IMR-90 (cell line): ENCODE data around the gene GLO1. TPM values are rescaled to one million over a fixed set of nuclear protein-coding genes. Genes with fewer than 3 reads are reported as not detected.

Experiments
- ATAC-seq: fragments of 200-7000 bp; cut with Tn5 transposase; 2 replicates; pipeline ENCODE4 v1.9.1; 2020; ENCODE audit warnings: low read depth, mild to moderate bottlenecking, moderate library complexity
- BruUV-seq: library from RNA; stranded (reverse); fragments of 400-500 nt; replicated peaks from 2 replicates; lab custom pipeline; 2021; lab: Mats Ljungman, UMichigan
- CTCF ChIA-PET: fragments of 300-600 bp; formaldehyde crosslinking; extraction: SDS; loops from one replicate; lab custom pipeline; 2021; ENCODE audit warnings: antibody characterized with exemption; lab: Yijun Ruan, JAX
- POLR2A ChIA-PET: fragments of 300-600 bp; sonication (Branson Sonifier 250); formaldehyde crosslinking; loops from one replicate; lab custom pipeline; 2022; ENCODE audit warnings: antibody characterized with exemption; ENCODE audit not compliant: unreplicated experiment; lab: Charles Lee
- DNase-seq: peaks from one replicate; pipeline ENCODE4 v3.0.0; 2013
- H2AFZ ChIP-seq: replicated peaks from 2 replicates; pipeline ENCODE3; 2013; ENCODE audit warnings: low read length, mild to moderate bottlenecking; ENCODE audit not compliant: poor library complexity
- H2AK5ac ChIP-seq: 2 replicates; pipeline ENCODE4 v1.6.1; 2013; ENCODE audit warnings: low read depth, low read length, inconsistent platforms
- H2AK9ac ChIP-seq: replicated peaks from 2 replicates; pipeline ENCODE3; 2013; ENCODE audit warnings: mild to moderate bottlenecking, low read depth, low read length, moderate library complexity; ENCODE audit not compliant: poor library complexity
- H2BK120ac ChIP-seq: 2 replicates; pipeline ENCODE4 v1.6.1; 2013; ENCODE audit warnings: low read depth, low read length, inconsistent platforms
- H2BK15ac ChIP-seq: 3 replicates; pipeline ENCODE4 v1.6.1; 2013; ENCODE audit warnings: low read depth, low read length, inconsistent platforms
- H2BK20ac ChIP-seq: 2 replicates; pipeline ENCODE4 v1.6.1; 2013; ENCODE audit warnings: low read depth, mild to moderate bottlenecking, inconsistent platforms, low read length, moderate library complexity
- H2BK5ac ChIP-seq: 2 replicates; pipeline ENCODE4 v1.6.1; 2013; ENCODE audit warnings: mild to moderate bottlenecking, low read depth, low read length, inconsistent platforms; ENCODE audit not compliant: poor library complexity, severe bottlenecking
- H3K14ac ChIP-seq: replicated peaks from 2 replicates; pipeline ENCODE4 v1.6.1; 2013; ENCODE audit warnings: low read depth, low read length, inconsistent platforms
- H3K18ac ChIP-seq: 2 replicates; pipeline ENCODE4 v1.6.1; 2013; ENCODE audit warnings: low read depth, low read length, control low read depth
- H3K23ac ChIP-seq: 2 replicates; pipeline ENCODE4 v1.6.1; 2013; ENCODE audit warnings: low read depth, low read length, inconsistent platforms
- H3K27ac ChIP-seq: 2 replicates; pipeline ENCODE4 v1.5.1; 2013; ENCODE audit warnings: mild to moderate bottlenecking, control low read depth, low read length; ENCODE audit not compliant: insufficient read depth
- H3K27me3 ChIP-seq: 2 replicates; pipeline ENCODE4 v1.6.1; 2013; ENCODE audit warnings: low read length; ENCODE audit not compliant: control insufficient read depth, insufficient read depth
- H3K36me3 ChIP-seq: 2 replicates; pipeline ENCODE4 v1.6.1; 2013; ENCODE audit warnings: low read length, mixed read lengths; ENCODE audit not compliant: control insufficient read depth, insufficient read depth
- H3K4ac ChIP-seq: 2 replicates; pipeline ENCODE4 v1.6.1; 2013; ENCODE audit warnings: low read depth, low read length, inconsistent platforms
- H3K4me1 ChIP-seq: 2 replicates; pipeline ENCODE4 v1.6.1; 2013; ENCODE audit warnings: low read length, mixed read lengths; ENCODE audit not compliant: control insufficient read depth, insufficient read depth
- H3K4me2 ChIP-seq: 2 replicates; pipeline ENCODE4 v1.6.1; 2013; ENCODE audit warnings: low read depth, mild to moderate bottlenecking, control low read depth, low read length, moderate library complexity
- H3K4me3 ChIP-seq: 2 replicates; pipeline ENCODE4 v1.5.1; 2013; ENCODE audit warnings: low read depth, mild to moderate bottlenecking, control low read depth, low read length, moderate library complexity; ENCODE audit not compliant: insufficient read depth
- H3K56ac ChIP-seq: 2 replicates; pipeline ENCODE4 v1.6.1; 2013; ENCODE audit warnings: low read length, inconsistent platforms; ENCODE audit not compliant: insufficient read depth; ENCODE audit errors: extremely low read depth
- H3K79me1 ChIP-seq, 2 experiments: 2 replicates each; pipeline ENCODE4 v1.6.1; 2013; ENCODE audit warnings: low read length in 2 of 2, inconsistent platforms in 1 of 2, low read depth in 1 of 2
- H3K9ac ChIP-seq: 2 replicates; pipeline ENCODE4 v1.6.1; 2013; ENCODE audit warnings: low read depth, low read length, control low read depth
- H3K9me1 ChIP-seq: 2 replicates; pipeline ENCODE4 v1.6.1; 2013; ENCODE audit warnings: low read length, inconsistent platforms; ENCODE audit not compliant: insufficient read depth
- H3K9me3 ChIP-seq: 2 replicates; pipeline ENCODE4 v1.6.1; 2013; ENCODE audit warnings: low read length; ENCODE audit not compliant: control insufficient read depth, insufficient read depth
- H4K20me1 ChIP-seq: 2 replicates; pipeline ENCODE4 v1.6.1; 2013; ENCODE audit warnings: low read length, inconsistent platforms; ENCODE audit not compliant: insufficient read depth
- H4K5ac ChIP-seq: 2 replicates; pipeline ENCODE4 v1.6.1; 2013; ENCODE audit warnings: mild to moderate bottlenecking, low read depth, low read length, control low read depth
- H4K8ac ChIP-seq, 2 experiments: 2 replicates each; pipeline ENCODE4 v1.6.1; 2013; ENCODE audit warnings: low read depth in 2 of 2, low read length in 2 of 2, control low read depth in 1 of 2, inconsistent platforms in 1 of 2
- H4K91ac ChIP-seq: 2 replicates; pipeline ENCODE4 v1.6.1; 2013; ENCODE audit warnings: low read depth, low read length, inconsistent platforms; ENCODE audit not compliant: insufficient read depth
- FOS ChIP-seq: fragments of 150-350 bp; IDR thresholded peaks from 2 replicates; pipeline ENCODE4 v1.6.1; 2016; ENCODE audit warnings: low read depth, low read length
- MAFK ChIP-seq: IDR thresholded peaks from 2 replicates; pipeline ENCODE4 v1.6.1; 2012; ENCODE audit warnings: low read depth, low read length, improper control_type of control experiment
- MXI1 ChIP-seq: IDR thresholded peaks from 2 replicates; pipeline ENCODE4 v1.6.1; 2012; ENCODE audit warnings: low read depth, mild to moderate bottlenecking, low read length, moderate library complexity, borderline replicate concordance
- RCOR1 ChIP-seq: IDR thresholded peaks from 2 replicates; pipeline ENCODE4 v1.6.1; 2012; ENCODE audit warnings: mild to moderate bottlenecking, low read length, improper control_type of control experiment; ENCODE audit not compliant: insufficient replicate concordance
- RFX5 ChIP-seq: IDR thresholded peaks from 2 replicates; pipeline ENCODE4 v1.8.0; 2012; ENCODE audit warnings: low read depth, mild to moderate bottlenecking, low read length, moderate library complexity
- WGBS, 2 experiments: methylation state at CpG; one replicate each; pipeline versions ENCODE4 v1.1.5 to v1.1.7; 2013; ENCODE audit warnings: missing lambda C conversion rate in 2 of 2; ENCODE audit not compliant: insufficient read length in 1 of 2; ENCODE audit errors: extremely low coverage in 2 of 2; 5-methylcytosine and 5-hydroxymethylcytosine counted together
- dilution Hi-C: fragments of 300-500 bp; cut with HindIII; formaldehyde crosslinking; loops from one replicate; pipeline ENCODE4 v1.14.3; 2018; ENCODE audit warnings: low sequenced_read_pairs; ENCODE audit not compliant: unreplicated experiment
- in situ Hi-C: fragments of 300-500 bp; cut with MboI; formaldehyde crosslinking; loops from 3 replicates; pipeline ENCODE4 v1.14.3; 2019; ENCODE audit warnings: low sequenced_read_pairs, inconsistent platforms, mixed read lengths
- intact Hi-C: fragments of 100-400 bp; cut with micrococcal nuclease; formaldehyde crosslinking; loops from 2 replicates; pipeline ENCODE4 v1.10.0; 2022
- polyA plus RNA-seq, 3 experiments: library from polyadenylated mRNA; depleted of rRNA; stranded (reverse); fragments of >200 nt; gene quantifications; 2 replicates each; pipeline ENCODE4 v1.2.3, GENCODE V29; 2012; ENCODE audit warnings: low replicate concordance in 1 of 3
- total RNA-seq: library from RNA; depleted of rRNA; stranded (reverse); fragments of >200 nt; gene quantifications from 2 replicates; pipeline ENCODE4 v1.2.3, GENCODE V29; 2012
- TF ChIP-seq, protein P1 (sequence below): fragments of 150-350 bp; IDR thresholded peaks from 2 replicates; pipeline ENCODE4 v1.6.1; 2016; ENCODE audit warnings: low read depth, mild to moderate bottlenecking, low read length, moderate library complexity, borderline replicate concordance
- TF ChIP-seq, protein P2 (sequence below): fragments of 150-350 bp; IDR thresholded peaks from 2 replicates; pipeline ENCODE4 v1.6.1; 2017; ENCODE audit warnings: mild to moderate bottlenecking, antibody characterized with exemption, low read length, low read depth

Gene GLO1
- total and polyA plus RNA-seq, 2 of the 4 experiments (the other 2 are of a cell fraction), result 65.1 to 111 TPM

DNA sequence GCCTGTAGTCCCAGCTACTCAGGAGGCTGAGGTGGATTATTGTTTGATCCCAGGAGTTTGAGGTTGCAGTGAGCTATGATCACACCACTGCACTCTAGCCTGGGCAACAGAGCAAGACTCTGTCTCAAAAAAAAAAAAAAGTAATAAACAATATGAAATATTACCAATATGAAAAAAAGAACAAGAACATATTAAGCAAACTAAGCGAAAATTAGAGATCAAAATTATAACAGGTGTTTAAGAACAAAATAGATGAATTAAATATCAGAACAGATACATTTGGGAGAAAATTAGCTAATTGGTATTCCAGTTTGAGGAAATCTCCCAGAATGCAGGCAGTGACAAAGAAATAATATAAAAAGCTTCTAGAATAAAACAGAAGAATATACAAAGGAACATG lies 23.3 kb downstream of the GLO1 start:
- no peaks in the 10 kb centered on the region; a peak in 2 of 4 replicates for H3K79me1 ChIP-seq
- no peak overlapping the region for H4K91ac ChIP-seq
- dilution Hi-C loops, result no loop called here
- no peak overlapping the region for H3K4me3 ChIP-seq
- POLR2A ChIA-PET, result no interaction called here
- no peak overlapping the region for H2BK20ac ChIP-seq
- TF ChIP-seq FOS (no peak), RCOR1 (no peak), MAFK (no peak), RFX5 (no peak), MXI1 (no peak)
- TF ChIP-seq, protein P1, sequence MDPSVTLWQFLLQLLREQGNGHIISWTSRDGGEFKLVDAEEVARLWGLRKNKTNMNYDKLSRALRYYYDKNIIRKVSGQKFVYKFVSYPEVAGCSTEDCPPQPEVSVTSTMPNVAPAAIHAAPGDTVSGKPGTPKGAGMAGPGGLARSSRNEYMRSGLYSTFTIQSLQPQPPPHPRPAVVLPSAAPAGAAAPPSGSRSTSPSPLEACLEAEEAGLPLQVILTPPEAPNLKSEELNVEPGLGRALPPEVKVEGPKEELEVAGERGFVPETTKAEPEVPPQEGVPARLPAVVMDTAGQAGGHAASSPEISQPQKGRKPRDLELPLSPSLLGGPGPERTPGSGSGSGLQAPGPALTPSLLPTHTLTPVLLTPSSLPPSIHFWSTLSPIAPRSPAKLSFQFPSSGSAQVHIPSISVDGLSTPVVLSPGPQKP, result no peak
- TF ChIP-seq, protein P2, sequence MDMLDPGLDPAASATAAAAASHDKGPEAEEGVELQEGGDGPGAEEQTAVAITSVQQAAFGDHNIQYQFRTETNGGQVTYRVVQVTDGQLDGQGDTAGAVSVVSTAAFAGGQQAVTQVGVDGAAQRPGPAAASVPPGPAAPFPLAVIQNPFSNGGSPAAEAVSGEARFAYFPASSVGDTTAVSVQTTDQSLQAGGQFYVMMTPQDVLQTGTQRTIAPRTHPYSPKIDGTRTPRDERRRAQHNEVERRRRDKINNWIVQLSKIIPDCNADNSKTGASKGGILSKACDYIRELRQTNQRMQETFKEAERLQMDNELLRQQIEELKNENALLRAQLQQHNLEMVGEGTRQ, result no peak
- H3K27ac ChIP-seq, result no peak overlapping the region
- DNase-seq, result no peak
- H2BK15ac ChIP-seq, result no peak overlapping the region
- intact Hi-C loops, result no loop called here
- no TSS peak for BruUV-seq
- no peak overlapping the region for H3K23ac ChIP-seq
- in situ Hi-C loops, result no loop called here
- ATAC-seq, result no peak
- H3K9me3 ChIP-seq, result no peaks in the 10 kb centered on the region
- no peaks in the 10 kb centered on the region for H3K27me3 ChIP-seq
- H3K4ac ChIP-seq, result no peak overlapping the region
- H4K20me1 ChIP-seq, result no peaks in the 10 kb centered on the region
- CTCF ChIA-PET, result no interaction called here
- H3K36me3 ChIP-seq, result peaks cover 16% of the 10 kb centered on the region
- H3K14ac ChIP-seq, result no peak overlapping the region
- H3K9me1 ChIP-seq, result no peaks in the 10 kb centered on the region
- H4K8ac ChIP-seq, result no peak overlapping the region
- H3K4me1 ChIP-seq, result no peaks in the 10 kb centered on the region
- H3K56ac ChIP-seq, result no peak overlapping the region
- H3K9ac ChIP-seq, result no peak overlapping the region
- WGBS, 2 experiments, result no CpG with 5 or more reads among the region's 1 CpG
- no peak overlapping the region for H3K4me2 ChIP-seq
- no peak overlapping the region for H2AK9ac ChIP-seq
- no peak overlapping the region for H2AK5ac ChIP-seq
- no peak overlapping the region for H2BK120ac ChIP-seq
- H2BK5ac ChIP-seq, result no peak overlapping the region
- no peak overlapping the region for H2AFZ ChIP-seq
- no peak overlapping the region for H3K18ac ChIP-seq
- H4K5ac ChIP-seq, result no peak overlapping the region
